Measurements from ENCODE around the gene SHISA5.

GRCh38 chr3:48469046-48469915 is 34.7 kb downstream of the SHISA5 start:
- TF ChIP-seq CTCF (IDR thresholded peaks at IDR 0.05) (no peak), ZNF396 (CRISPR knock-in tag; IDR thresholded peaks at IDR 0.05; ENCODE audit: borderline replicate concordance) (no peak), PRDM15 (CRISPR knock-in tag; IDR thresholded peaks at IDR 0.05) (no peak), IRF1 (CRISPR knock-in tag; IDR thresholded peaks at IDR 0.05) (no peak), MAX (CRISPR knock-in tag; IDR thresholded peaks at IDR 0.05) (no peak), NFYB (CRISPR knock-in tag; conservative IDR thresholded peaks at IDR 0.05; ENCODE audit: low read depth) (no peak), TCF7 (CRISPR knock-in tag; IDR thresholded peaks at IDR 0.05; ENCODE audit: low read depth) (no peak), ZNF121 (CRISPR knock-in tag; IDR thresholded peaks at IDR 0.05) (no peak), ATF2 (CRISPR knock-in tag; IDR thresholded peaks at IDR 0.05; ENCODE audit: borderline replicate concordance, low read depth) (no peak), ZNF138 (CRISPR knock-in tag; conservative IDR thresholded peaks at IDR 0.05) (no peak)
